AML-193 (cell line): ENCODE results near the gene NHSL2.
A peak's percentile ranks its signal among the peaks of the same experiment; 100 is the strongest.
"Not testable (repeated sequence)": the region's sequence is repeated elsewhere in the genome, so short reads cannot be mapped to it uniquely, and the experiment has no call there.

Experiments
- DNase-seq, 2 experiments: peaks; one replicate each; lab custom pipeline; 2025; lab: John Stamatoyannopoulos, UW

NHSL2 gene

DNA sequence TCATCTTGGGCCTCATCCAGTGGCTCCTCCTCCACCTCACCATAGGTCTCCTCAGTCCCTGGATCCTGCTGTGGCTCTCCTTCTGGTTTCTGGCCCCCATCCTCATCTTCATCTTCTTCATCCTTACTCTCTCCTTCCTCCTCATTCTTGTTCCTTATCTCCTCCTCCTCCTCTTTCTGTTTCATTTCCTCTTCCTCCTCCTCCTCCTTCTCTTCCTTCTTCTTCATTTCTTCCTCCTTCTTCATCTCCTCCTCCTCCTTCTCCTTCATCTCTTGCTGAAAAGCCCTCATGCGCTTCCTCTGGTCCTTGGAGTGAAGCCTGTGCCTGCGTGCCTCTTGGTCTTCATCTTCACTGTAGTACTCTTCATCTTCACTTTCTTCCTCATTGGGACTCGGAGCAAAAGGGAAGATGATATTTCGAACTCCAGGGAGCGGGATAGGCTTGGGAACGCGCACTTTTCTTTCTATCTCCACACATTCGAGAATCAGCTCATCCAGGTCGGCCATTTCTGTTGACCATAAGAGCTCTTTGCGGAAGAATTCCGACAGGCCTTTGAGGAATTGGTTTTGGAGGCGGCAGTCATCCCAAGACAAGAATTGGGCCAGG, 219.6 kb downstream of the NHSL2 start:
- DNase-seq = no peak

DNA sequence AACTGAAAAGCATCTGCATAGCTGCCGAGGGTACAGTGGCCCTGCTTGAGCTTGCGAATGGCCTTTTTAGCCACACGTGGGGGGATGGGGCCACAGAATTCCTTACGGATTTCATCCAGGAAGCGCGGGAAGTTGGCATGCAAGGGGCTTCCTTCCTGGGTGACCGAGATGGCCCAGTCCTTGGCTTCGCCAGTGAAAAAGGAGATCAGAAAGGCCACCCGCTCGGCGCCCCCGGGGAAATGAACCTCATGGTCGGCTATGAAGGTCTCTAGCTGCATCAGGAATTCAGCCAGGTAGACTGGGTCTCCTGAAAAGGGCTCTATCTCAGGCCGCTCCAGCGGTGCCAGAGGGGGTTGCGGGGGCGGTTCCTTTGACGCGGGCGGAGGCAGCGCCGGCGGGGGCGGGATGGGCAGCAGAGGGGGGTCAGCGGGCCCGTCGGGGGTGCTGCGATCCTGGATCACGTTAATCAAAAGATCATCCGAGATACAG, 220.2 kb downstream of the NHSL2 start:
- DNase-seq = no peak

DNA sequence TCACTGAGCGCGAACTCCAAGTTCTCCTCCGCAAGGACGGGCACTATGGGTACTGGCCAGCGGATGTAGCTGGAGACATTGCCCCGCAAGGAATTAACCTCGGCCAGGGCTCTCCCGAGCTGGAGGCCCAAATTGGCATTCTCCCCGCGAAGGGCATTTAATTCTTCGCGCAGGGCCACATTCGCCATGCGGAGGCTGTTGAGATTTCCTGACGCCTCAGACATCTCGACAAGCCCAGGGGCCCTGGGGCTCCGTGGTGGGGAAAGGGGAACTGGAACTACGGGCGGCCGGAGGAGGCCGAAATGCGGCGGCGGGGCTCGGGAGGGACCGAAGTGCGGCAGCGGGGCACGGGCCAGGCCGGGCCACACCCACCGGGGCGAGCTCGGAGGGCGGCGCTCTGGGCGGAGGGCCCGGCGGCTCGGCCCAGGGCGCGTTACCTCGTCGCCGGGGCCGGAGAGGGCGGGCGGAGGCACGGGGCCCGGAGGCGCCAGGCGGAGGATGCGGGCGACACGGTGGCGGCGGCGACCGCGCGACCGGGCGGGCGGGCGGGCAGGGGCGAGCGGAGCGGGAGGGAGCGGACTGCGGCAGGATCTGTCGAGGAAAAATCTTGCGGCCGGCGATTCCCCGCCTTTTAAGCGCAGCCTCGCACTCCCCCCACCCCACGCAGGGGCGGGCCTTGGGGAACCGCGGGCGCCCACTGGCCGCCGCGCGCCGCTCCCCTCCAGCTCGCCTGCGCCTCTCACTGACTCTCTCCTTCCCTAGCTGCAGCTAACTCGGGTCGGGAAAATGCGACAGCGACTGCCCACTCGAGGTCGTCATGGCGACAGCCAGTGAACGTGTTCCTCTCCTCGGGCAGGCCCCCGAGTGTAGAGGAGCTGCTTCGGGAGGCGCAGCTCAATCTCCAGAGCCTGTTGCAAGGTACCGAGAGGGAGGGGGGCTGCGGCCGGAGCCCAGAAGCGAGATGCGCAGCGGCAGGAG, 221.0 kb downstream of the NHSL2 start, which contains the start of gene RTL5:
RTL5 (minus strand) TSS at position 599 of the 978 bp plus-strand sequence.
- DNase-seq = peak; percentile 35 to 59

DNA sequence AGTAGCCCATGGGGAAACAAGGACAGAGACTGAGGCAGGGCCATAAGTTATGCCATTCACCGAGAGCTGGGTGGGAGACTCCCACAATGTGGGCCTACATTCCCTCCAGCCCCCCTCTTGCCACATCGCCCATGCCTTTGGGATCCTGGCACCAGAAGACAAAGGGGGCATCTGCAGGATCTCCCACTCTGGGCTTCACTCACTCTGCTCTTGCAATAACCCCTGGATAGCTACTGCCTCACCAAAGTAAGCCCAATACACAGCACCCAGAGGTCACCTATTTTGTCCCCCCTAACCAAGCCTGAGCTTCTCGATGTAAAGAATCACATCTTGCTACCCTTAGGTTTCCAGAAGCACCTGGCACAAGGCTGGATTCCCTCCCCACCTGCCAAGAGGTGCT, 221.8 kb downstream of the NHSL2 start:
- no peak for DNase-seq

DNA sequence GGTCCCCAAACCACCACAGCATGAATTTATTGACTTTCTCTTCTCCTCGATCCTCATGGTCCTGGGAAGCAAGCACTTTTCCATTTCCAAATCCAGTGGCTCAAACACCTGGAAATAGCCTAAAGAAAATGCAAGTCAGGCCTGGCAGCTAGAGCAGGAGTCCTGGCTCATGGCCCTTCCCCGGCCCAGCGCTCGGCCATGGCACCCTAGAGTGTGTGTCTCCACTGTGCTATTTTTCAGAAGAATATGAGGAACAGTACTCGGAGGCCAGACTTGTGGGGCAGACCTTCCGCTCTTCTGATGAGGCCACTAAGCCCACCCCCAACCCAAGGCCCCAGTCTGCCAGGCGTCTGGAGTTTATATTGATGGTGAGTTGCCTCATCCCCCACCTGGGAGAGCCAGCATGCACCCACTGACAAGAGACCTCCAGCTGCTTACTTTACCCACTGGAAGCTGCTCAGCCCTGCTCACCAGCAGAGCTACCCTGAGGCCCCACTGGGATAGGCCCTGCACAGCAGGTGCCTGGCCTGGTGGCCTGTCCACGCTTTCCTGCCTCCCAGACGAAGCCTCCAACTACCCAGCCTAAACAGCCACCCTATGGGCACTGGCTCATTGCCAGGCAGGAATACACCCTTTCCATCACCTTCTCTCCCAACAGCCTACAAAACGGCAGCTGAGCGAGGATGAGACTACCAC, 223.4 kb downstream of the NHSL2 start:
- no peak for DNase-seq

DNA sequence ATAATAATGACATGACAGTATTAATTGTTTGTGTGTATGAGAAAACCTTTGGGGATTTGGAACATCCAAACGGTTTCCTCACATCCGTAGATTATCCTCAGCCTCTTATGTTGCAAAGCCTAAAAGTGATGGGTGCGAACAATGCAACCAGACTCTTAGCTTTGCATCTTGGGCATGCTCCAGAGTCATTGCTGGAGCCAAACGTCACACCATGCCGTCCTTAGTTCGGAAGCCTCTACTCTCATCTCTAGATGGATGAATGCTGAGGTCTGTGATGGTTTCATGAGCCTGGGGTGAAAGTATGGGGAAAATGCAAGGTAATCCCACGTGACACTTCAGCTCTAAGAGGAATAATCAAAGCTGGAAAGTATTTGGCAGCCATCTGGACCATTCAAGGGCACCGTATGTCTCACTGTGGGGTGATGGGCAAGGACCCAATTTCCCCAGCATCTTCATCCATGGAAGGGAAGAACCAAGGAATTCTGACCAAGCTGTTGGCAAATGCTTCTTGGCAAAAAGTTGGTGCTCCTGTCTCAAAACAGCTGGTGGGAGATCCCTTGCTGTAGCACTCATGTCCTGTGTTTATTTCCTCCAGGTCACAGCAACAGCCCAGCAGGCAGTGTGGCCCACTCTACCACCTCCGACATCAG, 227.3 kb downstream of the NHSL2 start:
- no peak for DNase-seq

DNA sequence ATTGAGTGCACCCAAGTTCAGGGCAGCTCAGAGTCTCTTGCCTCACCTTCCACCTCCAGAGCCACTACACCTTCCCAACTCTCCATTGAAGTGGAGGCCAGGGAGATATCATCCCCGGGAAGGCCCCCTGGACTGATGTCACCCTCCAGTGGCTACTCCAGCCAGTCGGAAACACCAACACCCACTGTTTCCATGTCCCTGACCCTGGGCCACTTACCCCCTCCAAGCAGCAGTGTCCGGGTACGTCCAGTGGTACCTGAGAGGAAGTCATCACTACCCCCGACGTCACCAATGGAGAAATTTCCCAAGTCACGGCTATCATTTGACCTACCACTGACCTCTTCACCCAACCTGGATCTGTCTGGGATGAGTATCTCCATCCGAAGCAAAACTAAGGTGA, 228.9 kb downstream of the NHSL2 start:
- no peak for DNase-seq

DNA sequence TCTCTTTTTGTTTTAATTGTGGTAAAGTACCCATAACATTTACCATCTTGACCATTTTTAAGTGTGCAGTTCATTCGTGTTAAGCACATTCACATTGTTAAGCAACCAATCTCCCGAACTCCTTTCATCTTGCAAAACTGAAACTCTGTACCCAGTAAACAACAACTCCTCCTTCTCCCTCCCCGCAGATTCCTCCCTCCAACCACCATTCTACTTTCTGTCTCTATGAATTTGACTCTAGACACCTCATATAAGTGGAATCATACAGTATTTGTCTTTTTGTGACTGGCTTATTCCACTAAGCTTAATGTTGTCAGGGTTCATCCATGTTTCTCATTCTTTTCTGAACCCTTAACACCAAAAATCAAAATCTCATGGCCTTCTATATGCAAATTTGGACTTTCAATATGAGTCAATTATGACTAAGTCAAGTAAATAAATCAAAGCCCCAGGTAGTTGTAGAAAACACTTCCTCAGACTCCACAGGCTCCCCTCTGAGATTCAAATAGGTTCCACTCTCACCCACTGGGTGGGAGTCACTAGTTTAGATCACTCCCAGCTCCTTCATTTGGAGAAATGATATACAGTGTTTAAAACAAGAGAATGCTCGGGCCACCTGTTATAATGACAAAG, 230.8 kb downstream of the NHSL2 start:
- DNase-seq = no peak

DNA sequence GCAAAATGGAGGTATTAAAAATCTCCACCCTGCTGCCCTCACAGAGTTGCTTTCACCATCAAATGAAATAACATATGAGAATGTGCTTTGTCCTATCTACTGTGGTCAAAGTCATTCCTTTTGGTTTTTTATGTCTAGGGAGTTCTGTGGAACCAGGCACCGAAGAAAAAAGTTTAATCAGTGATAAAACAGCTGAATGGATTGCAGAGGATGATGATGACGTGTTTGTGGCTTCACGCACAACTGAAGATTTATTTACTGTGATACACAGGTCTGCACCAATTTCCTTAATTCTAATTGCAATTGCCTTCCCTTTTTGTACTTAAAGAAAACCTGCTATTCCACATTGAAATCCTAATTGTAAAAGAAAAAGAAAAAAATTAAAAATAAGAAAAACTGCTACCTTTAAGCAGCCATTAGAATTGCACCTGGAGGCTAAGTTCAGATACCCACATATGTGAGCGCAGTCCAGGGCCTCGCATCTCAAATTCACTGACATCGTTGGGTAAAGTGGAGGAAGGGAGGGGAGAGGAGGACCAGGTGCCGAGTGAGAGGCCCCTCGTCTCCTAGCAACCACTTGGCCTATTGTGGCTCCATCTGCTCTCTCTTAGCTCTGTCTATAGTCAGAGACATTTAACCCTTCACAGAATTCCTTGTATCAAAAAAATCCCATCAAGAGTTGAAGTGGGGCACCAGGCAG, 231.6 kb downstream of the NHSL2 start:
- DNase-seq = no peak

DNA sequence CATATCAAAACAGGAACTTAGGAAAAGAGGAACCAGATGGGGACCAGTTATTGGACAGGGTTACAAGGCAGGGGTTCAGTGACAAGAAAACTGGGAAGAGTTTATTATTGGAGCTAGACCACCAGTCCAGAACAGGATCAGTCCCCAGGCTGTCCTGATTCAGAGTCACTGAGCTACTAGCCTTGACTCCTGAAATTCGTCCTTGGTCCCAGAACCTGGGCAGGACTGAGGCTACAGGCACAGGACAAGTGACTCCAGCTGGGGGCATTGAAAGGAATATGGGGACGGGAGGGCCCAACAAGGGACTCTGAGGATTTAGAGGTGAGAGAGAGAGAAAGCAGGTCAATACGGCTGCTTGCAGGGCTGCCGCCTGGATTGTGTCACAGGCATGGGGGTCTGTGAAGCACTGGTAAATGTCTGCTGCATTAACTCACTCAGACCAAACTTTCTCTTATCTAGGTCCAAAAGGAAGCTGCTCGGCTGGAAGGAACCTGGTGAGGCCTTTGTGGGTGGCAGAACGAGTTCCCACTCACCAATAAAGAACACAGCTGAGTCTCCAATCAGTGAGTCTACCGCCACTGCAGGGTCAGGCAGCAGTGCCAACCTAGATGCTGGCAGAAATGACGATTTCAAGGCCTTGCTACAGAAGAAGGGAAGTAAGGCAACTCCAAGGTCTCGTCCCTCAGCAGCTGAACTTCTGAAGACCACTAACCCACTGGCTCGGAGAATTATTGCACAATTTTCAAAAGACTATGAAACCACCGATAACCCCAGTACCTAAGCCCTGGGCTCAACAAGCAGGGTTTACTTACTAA, 232.4 kb downstream of the NHSL2 start:
- DNase-seq = peak in 1 of 2 experiments; percentile 0

DNA sequence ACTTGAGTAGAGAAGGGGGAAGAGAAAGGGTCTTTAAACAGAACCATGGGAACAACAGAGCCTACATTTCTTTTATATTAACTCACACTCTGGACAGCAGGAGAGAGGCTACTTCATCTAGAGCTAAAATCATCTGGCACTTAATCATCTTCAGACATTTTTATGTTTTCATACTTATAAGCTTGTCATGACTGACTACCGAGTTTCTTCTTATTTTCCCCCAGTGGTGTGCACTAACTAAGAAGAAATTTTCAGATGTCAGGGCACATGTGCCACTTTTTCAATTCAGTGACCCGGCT, 232.9 kb downstream of the NHSL2 start:
- no peak for DNase-seq

DNA sequence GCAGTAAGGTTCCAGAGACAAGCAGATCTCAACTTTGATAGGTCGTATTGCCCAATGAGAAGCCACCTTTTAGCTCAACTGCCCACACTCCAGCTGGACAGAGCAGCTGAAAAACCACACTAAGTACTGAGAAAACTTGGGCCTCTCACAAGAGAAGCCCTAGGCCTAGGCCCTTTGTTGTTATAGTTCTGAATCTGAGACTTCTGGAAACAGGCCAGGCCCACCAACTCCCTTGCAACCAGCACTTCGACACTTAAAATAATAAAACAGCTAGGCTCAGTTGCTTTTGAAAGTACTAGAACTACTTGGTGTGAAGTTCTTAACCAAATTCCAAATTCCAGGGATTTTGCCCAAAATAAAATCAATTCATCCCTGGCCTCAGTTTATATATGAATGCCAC, 234.5 kb downstream of the NHSL2 start:
- DNase-seq = no peak

DNA sequence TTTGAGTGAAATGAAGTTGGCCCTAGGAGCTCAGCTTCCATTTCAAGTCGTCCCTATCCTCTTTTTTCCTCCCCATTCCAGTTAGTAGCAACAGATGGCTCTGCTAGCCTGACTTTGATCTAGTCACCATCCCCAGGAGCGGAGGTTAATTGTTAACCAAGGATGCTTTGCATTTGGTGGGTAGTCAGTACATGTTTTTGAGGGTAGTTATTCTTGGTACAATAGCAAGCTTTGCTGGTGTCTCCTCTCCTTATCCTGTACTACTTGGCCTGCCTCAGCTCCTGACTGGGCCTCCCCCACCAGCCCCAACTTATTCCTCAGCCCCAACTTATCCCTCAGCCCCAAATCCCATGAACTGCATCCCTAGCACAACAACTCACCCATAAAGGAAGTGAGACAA, 235.9 kb downstream of the NHSL2 start:
- DNase-seq = no peak

DNA sequence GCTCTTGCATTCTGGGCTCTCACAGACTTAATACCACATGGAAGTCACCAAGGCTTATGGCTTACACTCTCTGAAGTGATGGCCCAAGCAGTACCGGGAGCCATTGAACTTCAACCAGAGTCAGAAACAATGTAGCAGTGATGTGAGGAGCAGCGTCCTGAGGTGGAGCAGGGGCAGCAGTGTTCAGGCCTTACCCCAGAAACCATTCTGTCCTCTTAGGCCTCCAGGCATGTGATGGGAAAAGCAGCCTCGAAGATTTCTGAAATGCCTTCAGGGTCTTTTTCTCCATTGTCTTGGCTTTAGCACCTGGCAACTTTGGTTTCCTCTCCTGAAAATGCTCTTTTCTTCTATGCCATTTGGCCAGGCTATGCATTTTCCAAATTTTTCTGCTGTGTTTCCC, 248.1 kb downstream of the NHSL2 start:
- no peak for DNase-seq

DNA sequence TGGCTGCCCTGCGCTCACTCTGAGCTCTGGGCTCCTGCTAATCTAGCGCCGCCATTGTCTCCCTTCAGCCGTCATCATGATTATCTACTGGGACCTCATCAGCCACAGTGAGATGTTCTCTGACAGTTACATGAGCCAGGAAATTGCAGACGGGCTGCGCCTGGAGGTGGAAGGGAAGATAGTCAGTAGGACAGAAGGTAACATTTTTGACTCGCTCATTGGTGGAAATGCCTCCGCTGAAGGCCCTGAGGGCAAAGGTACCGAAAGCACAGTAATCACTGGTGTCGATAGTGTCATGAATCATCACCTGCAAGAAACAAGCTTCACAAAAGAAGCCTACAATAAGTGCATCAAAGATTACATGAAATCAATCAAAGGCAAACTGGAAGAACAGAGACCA, 249.1 kb downstream of the NHSL2 start:
- no peak for DNase-seq

DNA sequence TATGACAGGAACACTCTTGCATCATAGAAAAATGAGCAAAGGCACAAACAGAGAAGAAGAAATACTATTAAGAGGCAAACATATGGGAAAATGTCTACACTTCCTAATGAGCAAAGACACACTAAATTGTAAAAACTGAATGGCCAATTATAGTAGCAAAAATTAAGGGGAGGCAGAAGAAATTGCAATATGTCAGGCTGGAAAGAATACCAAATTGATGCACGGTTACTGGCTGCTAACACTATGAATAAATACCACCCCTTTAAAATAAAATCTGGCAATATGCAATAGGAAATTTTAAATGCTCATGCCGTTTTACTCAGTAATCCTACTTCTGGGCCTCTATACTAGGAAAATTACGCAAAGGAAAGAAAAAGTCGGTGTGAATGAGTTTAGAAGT, 254.9 kb downstream of the NHSL2 start:
- DNase-seq = no peak

DNA sequence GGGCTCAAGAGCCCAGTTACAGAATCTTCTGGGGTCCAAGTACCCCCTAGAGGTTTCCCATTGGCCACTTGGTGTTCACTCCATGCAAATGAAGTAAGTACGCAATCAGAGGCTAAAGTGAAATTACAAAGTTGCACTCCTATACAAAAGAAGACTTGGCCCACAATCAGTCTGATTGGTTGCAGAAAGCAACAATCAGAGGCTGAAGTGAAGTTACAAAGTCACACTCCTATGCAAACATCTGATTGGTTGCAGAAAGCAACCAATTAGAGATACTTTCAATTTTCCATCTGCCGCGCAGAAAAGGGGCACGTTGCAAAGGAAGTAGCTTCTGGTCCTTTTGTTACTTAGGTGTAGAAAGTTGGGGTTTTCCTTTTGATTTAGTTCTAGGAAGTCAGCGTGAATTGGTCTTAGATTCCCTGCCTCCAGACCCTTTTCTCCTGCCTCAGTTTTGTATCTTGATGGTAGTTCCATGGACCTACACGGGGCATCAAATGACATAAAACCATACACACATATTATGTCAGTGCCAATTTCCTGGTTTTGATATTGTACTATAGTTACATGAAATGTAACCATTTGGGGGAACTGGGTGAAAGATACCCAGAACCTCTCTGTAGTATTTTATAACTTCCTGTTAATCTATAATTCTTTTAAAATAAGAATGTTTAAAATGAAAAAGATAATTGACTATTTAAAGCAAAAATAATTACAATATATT, 258.5 kb downstream of the NHSL2 start:
- DNase-seq = no peak

DNA sequence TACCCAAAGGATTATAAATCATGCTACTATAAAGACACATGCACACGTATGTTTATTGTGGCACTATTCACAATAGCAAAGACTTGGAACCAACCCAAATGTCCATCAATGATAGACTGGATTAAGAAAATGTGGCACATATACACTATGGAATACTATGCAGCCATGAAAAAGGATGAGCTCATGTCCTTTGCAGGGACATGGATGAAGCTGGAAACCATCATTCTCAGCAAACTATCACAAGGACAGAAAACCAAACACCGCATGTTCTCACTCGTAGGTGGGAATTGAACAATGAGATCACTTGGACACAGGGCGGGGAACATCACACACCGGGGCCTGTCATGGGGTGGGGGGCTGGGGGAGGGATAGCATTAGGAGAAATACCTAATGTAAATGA, 265.6 kb downstream of the NHSL2 start:
- DNase-seq = not testable (repeated sequence)

DNA sequence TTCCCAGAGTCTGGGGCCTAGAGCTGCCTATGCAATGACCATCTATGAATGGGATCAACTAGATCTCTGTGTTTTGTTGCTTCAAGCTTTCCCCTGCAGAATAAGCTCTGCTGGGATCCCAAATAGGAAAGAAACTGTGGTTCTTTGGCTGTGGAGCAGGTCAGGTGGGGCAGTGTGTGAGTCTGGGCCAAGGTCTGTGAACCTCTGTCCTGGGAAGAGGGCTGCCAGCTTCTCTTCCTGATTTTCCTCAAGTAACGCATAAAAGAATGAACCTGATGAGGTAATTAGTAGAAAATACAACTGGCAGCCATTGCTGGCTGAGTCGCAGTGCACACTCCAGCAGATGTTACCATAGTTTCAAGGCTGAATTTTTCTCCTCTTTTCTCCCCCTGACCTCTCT, 266.3 kb downstream of the NHSL2 start:
- DNase-seq = no peak

DNA sequence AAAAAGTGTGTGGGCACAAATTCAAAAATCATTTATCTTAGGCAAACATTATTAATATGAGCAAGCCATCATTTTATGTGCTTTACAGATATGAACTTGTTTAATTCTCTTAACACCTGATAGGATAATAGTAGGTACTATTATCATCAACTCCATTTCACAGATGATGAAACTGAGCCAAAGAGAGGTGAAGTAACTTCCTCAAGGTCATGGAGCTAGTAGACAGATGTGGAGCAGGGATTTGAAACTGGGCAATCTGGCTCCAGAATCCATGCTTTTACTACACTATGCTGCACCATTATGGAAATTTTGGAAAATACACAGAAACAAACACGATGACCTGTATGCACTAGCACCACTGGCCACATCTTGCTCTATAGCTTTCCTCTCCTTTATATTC, 269.9 kb downstream of the NHSL2 start:
- peak in 1 of 2 experiments; percentile 11 for DNase-seq
